Coronary artery (tissue), 2 donors: ENCODE data around the gene ATF5.

ENCODE experiments used
- DNase-seq: peaks from one replicate; pipeline ENCODE4 v3.0.0-alpha.2; 2017; ENCODE audit warnings: low spot score
- H3K27ac ChIP-seq, 2 donors: fragments of 200-600 bp; sonication (generic); one replicate each; pipeline ENCODE4 v1.5.1; 2016 to 2019
- H3K4me3 ChIP-seq: fragments of 200-600 bp; sonication (generic); 2 replicates; pipeline ENCODE4 v1.5.1; 2016; ENCODE audit warnings: mild to moderate bottlenecking, moderate library complexity
- TF ChIP-seq, protein P1 (sequence below): fragments of 200-600 bp; sonication (generic); IDR thresholded peaks from one replicate; pipeline ENCODE4 v1.5.1; 2019; ENCODE audit warnings: antibody characterized with exemption

ATF5 gene

DNA sequence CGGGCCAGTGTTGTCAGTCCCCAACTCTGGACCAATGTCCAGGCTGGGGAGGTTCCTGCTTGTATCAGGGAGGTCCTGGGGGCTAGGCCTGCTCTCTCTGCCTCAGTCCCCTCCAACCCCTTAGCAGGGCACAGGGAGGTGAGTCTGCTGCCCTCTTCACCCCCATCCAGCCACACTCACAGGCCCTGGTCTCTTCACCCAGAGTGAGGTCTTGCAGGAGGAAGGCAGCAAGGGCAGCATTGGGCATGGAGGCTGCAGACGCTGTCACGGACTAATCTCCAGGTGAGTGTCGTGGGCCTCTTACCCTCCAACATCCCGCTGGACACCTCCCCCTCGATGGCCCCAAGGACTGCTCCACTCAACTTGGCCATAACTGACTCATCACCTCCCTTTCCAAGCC, 43.8 kb downstream of the ATF5 start:
- TF ChIP-seq, protein P1, sequence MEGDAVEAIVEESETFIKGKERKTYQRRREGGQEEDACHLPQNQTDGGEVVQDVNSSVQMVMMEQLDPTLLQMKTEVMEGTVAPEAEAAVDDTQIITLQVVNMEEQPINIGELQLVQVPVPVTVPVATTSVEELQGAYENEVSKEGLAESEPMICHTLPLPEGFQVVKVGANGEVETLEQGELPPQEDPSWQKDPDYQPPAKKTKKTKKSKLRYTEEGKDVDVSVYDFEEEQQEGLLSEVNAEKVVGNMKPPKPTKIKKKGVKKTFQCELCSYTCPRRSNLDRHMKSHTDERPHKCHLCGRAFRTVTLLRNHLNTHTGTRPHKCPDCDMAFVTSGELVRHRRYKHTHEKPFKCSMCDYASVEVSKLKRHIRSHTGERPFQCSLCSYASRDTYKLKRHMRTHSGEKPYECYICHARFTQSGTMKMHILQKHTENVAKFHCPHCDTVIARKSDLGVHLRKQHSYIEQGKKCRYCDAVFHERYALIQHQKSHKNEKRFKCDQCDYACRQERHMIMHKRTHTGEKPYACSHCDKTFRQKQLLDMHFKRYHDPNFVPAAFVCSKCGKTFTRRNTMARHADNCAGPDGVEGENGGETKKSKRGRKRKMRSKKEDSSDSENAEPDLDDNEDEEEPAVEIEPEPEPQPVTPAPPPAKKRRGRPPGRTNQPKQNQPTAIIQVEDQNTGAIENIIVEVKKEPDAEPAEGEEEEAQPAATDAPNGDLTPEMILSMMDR = no peak
- H3K4me3 ChIP-seq = no peak overlapping the region
- H3K27ac ChIP-seq = no peak overlapping the region
- no peak for DNase-seq

GRCh38 chr19:49973987-49974386, 45.0 kb downstream of the ATF5 start:
- Histone ChIP-seq H3K27ac (no peak overlapping the region), H3K4me3 (no peak overlapping the region)
- no peak for DNase-seq
- TF ChIP-seq, protein P1 = no peak

DNA sequence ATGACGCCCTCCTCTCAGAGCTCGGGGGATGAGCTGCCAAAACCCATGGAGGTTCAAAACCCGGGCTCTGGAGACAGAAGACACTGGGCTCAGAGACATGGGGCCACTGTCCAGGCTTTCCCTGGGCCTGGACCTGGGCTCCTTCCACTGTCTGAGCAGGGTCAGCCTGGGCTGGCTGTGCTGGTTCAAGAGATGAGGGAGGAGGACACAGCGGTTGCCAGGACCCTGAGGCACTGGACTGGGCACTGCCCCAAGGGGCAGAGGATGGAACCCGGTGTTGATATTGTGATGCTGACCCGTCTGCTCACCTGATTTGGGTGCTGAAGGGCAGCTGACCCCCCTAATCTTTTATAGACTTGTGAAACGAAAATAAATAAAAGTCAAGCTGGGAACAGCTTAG, 46.0 kb downstream of the ATF5 start:
- no peak overlapping the region for H3K27ac ChIP-seq
- no peak overlapping the region for H3K4me3 ChIP-seq
- TF ChIP-seq, protein P1 = no peak
- no peak for DNase-seq

DNA sequence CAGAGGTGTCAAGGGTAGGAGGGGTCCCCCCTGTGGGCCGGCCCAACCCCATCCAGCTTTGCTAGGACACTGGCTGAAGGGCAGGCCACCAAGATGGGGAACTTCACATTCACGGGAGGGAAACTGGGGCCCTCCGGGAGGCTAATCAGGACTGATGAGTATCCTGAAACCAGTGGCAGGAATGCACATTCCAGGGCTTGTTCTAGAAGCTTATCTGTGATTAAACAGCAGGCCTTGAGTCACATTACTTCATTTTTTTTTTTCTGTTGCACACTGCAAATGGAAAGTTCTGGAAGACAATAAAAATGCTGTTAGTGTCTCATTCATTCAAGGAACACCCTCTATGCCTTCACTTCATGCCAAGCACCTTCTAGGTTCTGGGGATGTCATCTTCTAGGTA, 47.5 kb downstream of the ATF5 start:
- H3K4me3 ChIP-seq = no peak overlapping the region
- DNase-seq = no peak
- no peak overlapping the region for H3K27ac ChIP-seq
- TF ChIP-seq, protein P1 = no peak

- DNase-seq = no peak
- TF ChIP-seq, protein P1 = no peak
- Histone ChIP-seq H3K4me3 (no peak overlapping the region), H3K27ac (no peak overlapping the region)
Observed at GRCh38 chr19:49977076-49977475, 48.1 kb downstream of the ATF5 start.

DNA sequence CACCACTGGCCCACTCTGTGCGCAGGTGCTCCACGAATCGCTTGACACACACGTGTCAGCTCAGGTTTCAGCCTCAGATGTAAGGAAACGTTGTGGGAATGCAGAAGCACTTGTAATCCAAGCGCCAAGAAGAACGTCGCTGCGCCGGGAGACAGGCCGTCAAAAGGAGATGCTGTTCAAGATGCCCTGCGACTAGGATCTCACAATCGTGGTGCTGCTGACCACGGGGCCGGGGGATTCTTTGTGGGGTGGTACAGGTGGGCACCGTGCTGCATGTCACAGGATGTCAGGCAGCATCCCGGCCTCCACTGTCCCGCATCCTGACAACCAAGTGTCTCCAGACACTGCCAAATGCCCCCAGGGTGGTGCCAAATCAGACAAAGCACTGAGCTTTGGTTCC, 48.9 kb downstream of the ATF5 start:
- H3K27ac ChIP-seq = no peak overlapping the region
- no peak for DNase-seq
- TF ChIP-seq, protein P1 = no peak
- no peak overlapping the region for H3K4me3 ChIP-seq

- H3K4me3 ChIP-seq = no peak overlapping the region
- no peak for DNase-seq
- TF ChIP-seq, protein P1 = no peak
- no peak overlapping the region for H3K27ac ChIP-seq
Observed at GRCh38 chr19:49978324-49978723, 49.3 kb downstream of the ATF5 start.
